WTC11 (cell line): ENCODE results near the gene BTBD9. TPM values are rescaled to one million over a fixed set of nuclear protein-coding genes. Genes with fewer than 3 reads are reported as not detected.

Experiments
- ATAC-seq: fragments of 200-7000 bp; cut with Tn5 transposase; 2 replicates; pipeline ENCODE4 v1.10.0; 2021; ENCODE audit warnings: mild to moderate bottlenecking, moderate library complexity
- CTCF ChIA-PET: fragments of 300-600 bp; sonication (Branson Sonifier 250); formaldehyde crosslinking; loops from one replicate; lab custom pipeline; 2021; ENCODE audit warnings: antibody characterized with exemption; lab: Charles Lee
- POLR2A ChIA-PET: fragments of 350-600 bp; sonication (Branson Sonifier 250); formaldehyde crosslinking; loops from one replicate; lab custom pipeline; 2021; ENCODE audit warnings: antibody characterized with exemption; lab: Charles Lee
- DNase-seq: peaks from one replicate; pipeline ENCODE4 v3.0.0; 2021; ENCODE audit warnings: low spot score
- H3K27ac Mint-ChIP-seq: 2 replicates; pipeline ENCODE4 v1.8.0; 2021; ENCODE audit warnings: mixed read lengths
- H3K27me3 Mint-ChIP-seq: 2 replicates; pipeline ENCODE4 v1.8.0; 2021; ENCODE audit warnings: low read depth, mild to moderate bottlenecking, moderate library complexity, mixed read lengths
- H3K36me3 Mint-ChIP-seq: 2 replicates; pipeline ENCODE4 v1.8.0; 2021; ENCODE audit warnings: mixed read lengths
- H3K4me1 Mint-ChIP-seq: 2 replicates; pipeline ENCODE4 v1.8.0; 2022; ENCODE audit warnings: mixed read lengths
- H3K4me3 Mint-ChIP-seq: 2 replicates; pipeline ENCODE4 v1.8.0; 2021; ENCODE audit warnings: mild to moderate bottlenecking, moderate library complexity, mixed read lengths
- H3K9me3 Mint-ChIP-seq: 2 replicates; pipeline ENCODE4 v1.8.0; 2021; ENCODE audit warnings: mixed read lengths
- ATF3 ChIP-seq: sonication (generic); formaldehyde crosslinking; conservative IDR thresholded peaks from 2 replicates; pipeline ENCODE4 v1.8.1; 2022; ENCODE audit warnings: mild to moderate bottlenecking, missing genetic modification reagents
- CREM ChIP-seq: sonication (generic); formaldehyde crosslinking; IDR thresholded peaks from 2 replicates; pipeline ENCODE4 v1.8.1; 2022; ENCODE audit warnings: mild to moderate bottlenecking, missing genetic modification reagents, moderate library complexity
- E2F1 ChIP-seq: sonication (generic); formaldehyde crosslinking; IDR thresholded peaks from 2 replicates; pipeline ENCODE4 v1.8.0; 2022; ENCODE audit warnings: mild to moderate bottlenecking, missing genetic modification reagents
- E2F4 ChIP-seq: sonication (generic); formaldehyde crosslinking; IDR thresholded peaks from 2 replicates; pipeline ENCODE4 v1.8.1; 2022; ENCODE audit warnings: low read depth, mild to moderate bottlenecking, moderate library complexity, missing genetic modification reagents, borderline replicate concordance
- ERG ChIP-seq: fragments of 250-450 bp; sonication (Bioruptor Pico); IDR thresholded peaks from 2 replicates; pipeline ENCODE4 v1.8.0; 2021; ENCODE audit warnings: mild to moderate bottlenecking
- FOXP4 ChIP-seq: sonication (generic); formaldehyde crosslinking; IDR thresholded peaks from 2 replicates; pipeline ENCODE4 v1.8.0; 2022; ENCODE audit warnings: mild to moderate bottlenecking, missing genetic modification reagents
- GRHL2 ChIP-seq: fragments of 250-450 bp; sonication (Bioruptor Pico); IDR thresholded peaks from 2 replicates; pipeline ENCODE4 v1.8.0; 2022; ENCODE audit warnings: mild to moderate bottlenecking, moderate library complexity; ENCODE audit not compliant: insufficient replicate concordance, severe bottlenecking
- NR1H2 ChIP-seq: sonication (generic); formaldehyde crosslinking; IDR thresholded peaks from 2 replicates; pipeline ENCODE4 v1.9.0; 2021; ENCODE audit warnings: mild to moderate bottlenecking, moderate library complexity, missing genetic modification reagents
- OVOL2 ChIP-seq: fragments of 250-450 bp; sonication (Bioruptor Pico); IDR thresholded peaks from 2 replicates; pipeline ENCODE4 v1.9.0; 2021; ENCODE audit warnings: mild to moderate bottlenecking, borderline replicate concordance
- PRDM15 ChIP-seq: sonication (generic); formaldehyde crosslinking; IDR thresholded peaks from 2 replicates; pipeline ENCODE4 v1.8.0; 2022; ENCODE audit warnings: missing genetic modification reagents
- SMAD3 ChIP-seq: sonication (generic); formaldehyde crosslinking; IDR thresholded peaks from 2 replicates; pipeline ENCODE4 v1.8.0; 2022; ENCODE audit warnings: missing genetic modification reagents, mild to moderate bottlenecking, borderline replicate concordance
- TEAD4 ChIP-seq: sonication (generic); formaldehyde crosslinking; IDR thresholded peaks from 2 replicates; pipeline ENCODE4 v1.8.0; 2022; ENCODE audit warnings: mild to moderate bottlenecking, missing genetic modification reagents
- USF2 ChIP-seq: sonication (generic); formaldehyde crosslinking; IDR thresholded peaks from 2 replicates; pipeline ENCODE4 v1.8.1; 2023; ENCODE audit warnings: mild to moderate bottlenecking, missing genetic modification reagents, moderate library complexity
- ZMAT4 ChIP-seq: fragments of 250-450 bp; sonication (Bioruptor Pico); IDR thresholded peaks from 2 replicates; pipeline ENCODE4 v1.9.0; 2021; ENCODE audit warnings: mild to moderate bottlenecking
- ZNF263 ChIP-seq: sonication (generic); formaldehyde crosslinking; IDR thresholded peaks from 2 replicates; pipeline ENCODE4 v1.8.1; 2022; ENCODE audit warnings: low read depth, mild to moderate bottlenecking, moderate library complexity, missing genetic modification reagents
- ZNF396 ChIP-seq: fragments of 250-450 bp; sonication (Bioruptor Pico); IDR thresholded peaks from 2 replicates; pipeline ENCODE4 v1.8.0; 2021; ENCODE audit warnings: mild to moderate bottlenecking, moderate library complexity, borderline replicate concordance
- ZNF425 ChIP-seq: fragments of 250-450 bp; sonication (Bioruptor Pico); conservative IDR thresholded peaks from 2 replicates; pipeline ENCODE4 v1.9.0; 2021; ENCODE audit warnings: mild to moderate bottlenecking
- total RNA-seq: library from RNA; stranded (reverse); gene quantifications from 3 replicates; pipeline ENCODE4 v1.2.3, GENCODE V29; 2021

Gene BTBD9
- total RNA-seq, 1 experiment from 2014 or later = 4.2 TPM

GRCh38 chr6:38150021-38150420 is 489.7 kb downstream of the BTBD9 start:
- CTCF ChIA-PET = interaction anchor here (0.5 to 0.8 kb wide), 3 partner anchors 53 to 445 kb away, joined by 3 to 4 read pairs (median 3); no protein-coding TSS in a partner anchor
- H3K27ac Mint-ChIP-seq = no peak overlapping the region
- no peak overlapping the region for H3K4me3 Mint-ChIP-seq
- DNase-seq (no peak), ATAC-seq (no peak)
- H3K27me3 Mint-ChIP-seq = no peaks in the 10 kb centered on the region
- no peaks in the 10 kb centered on the region for H3K36me3 Mint-ChIP-seq
- no peaks in the 10 kb centered on the region for H3K9me3 Mint-ChIP-seq
- TF ChIP-seq FOXP4 (CRISPR knock-in tag) (no peak), SMAD3 (CRISPR knock-in tag) (no peak), CREM (CRISPR knock-in tag) (no peak), ATF3 (no peak), E2F1 (CRISPR knock-in tag) (no peak), ZMAT4 (CRISPR knock-in tag) (no peak), ZNF425 (no peak), ERG (no peak), TEAD4 (CRISPR knock-in tag) (no peak), ZNF396 (no peak), ZNF263 (CRISPR knock-in tag) (no peak), GRHL2 (CRISPR knock-in tag) (no peak), NR1H2 (no peak)
- peaks cover 31% of the 10 kb centered on the region for H3K4me1 Mint-ChIP-seq
- POLR2A ChIA-PET = no interaction called here

GRCh38 chr6:38149531-38149930 is 490.2 kb downstream of the BTBD9 start:
- ChIA-PET CTCF (interaction anchor here (0.7 to 0.8 kb wide), 3 partner anchors 38 to 444 kb away, joined by 3 to 4 read pairs (median 3); no protein-coding TSS in a partner anchor), POLR2A (no interaction called here)
- H3K9me3 Mint-ChIP-seq = no peaks in the 10 kb centered on the region
- peak overlapping the region; percentile 68; the same call in 1 of the 2 replicates for H3K27ac Mint-ChIP-seq
- H3K27me3 Mint-ChIP-seq = no peaks in the 10 kb centered on the region
- ATAC-seq = no peak
- no peak overlapping the region for H3K4me3 Mint-ChIP-seq
- peaks cover 35% of the 10 kb centered on the region for H3K4me1 Mint-ChIP-seq
- H3K36me3 Mint-ChIP-seq = no peaks in the 10 kb centered on the region
- DNase-seq = no peak
- TF ChIP-seq USF2 (no peak), NR1H2 (no peak), E2F4 (CRISPR knock-in tag) (no peak), PRDM15 (no peak), OVOL2 (no peak), ZMAT4 (CRISPR knock-in tag) (no peak)
